ENCODE measurements around the gene CABS1.

CABS1 gene

GRCh38 chr4:70334681-70335080 lies at the start of gene CABS1:
Gene CABS1, plus strand, starts transcription at chr4:70334981. Its CDS starts 59 bp downstream, at chr4:70335040.
- DNase-seq (ENCODE audit: low spot score), result no peak

- DNase-seq (ENCODE audit: low spot score), result no peak
These were observed 46.1 kb upstream of the CABS1 start for GRCh38 chr4:70288651-70289050.

DNA sequence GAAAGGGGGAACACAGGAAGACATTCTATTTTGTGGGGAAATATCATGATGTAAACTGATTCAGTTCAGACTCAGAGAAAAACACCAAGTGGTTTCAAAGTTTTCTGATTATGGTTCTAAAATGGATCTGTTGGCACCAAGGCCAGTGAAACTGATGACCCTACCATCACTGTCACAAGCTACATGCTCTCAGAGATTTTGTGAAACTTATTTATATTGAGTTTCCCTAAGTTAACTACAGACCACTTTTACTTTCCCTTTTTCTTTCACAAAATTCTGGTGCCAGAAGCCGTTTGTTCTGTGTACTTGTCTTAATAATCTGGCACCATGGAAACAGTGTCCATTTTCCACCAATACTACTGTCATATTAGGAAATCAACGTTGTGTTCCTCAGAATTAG lies 43.4 kb upstream of the CABS1 start:
- no peak for DNase-seq (ENCODE audit: low spot score)

- no peak for DNase-seq (ENCODE audit: low spot score)
These were observed 37.2 kb upstream of the CABS1 start for GRCh38 chr4:70297576-70297975.

DNA sequence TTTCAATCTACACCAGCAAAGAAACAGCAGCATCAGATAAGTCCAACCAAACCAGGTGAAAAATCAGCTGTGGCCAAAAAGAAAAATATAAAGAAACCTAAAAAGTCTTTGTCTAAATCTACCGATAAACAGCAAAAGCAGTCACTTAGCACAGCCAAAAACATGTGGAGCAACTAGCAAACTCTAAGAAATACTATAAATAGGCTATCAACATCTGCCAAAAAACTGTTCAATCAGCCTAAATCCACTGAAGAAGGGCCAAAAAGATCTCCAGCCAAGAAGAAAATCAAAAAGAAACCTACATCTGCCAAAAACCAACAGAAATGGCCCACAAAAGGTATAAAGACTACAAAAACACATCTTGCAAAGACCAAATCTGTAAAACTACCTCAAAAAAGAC lies 36.7 kb upstream of the CABS1 start:
- DNase-seq (ENCODE audit: low spot score), result no peak

- DNase-seq (ENCODE audit: low spot score), result no peak
These were observed 35.1 kb upstream of the CABS1 start for GRCh38 chr4:70299643-70300042.

- DNase-seq (ENCODE audit: low spot score), result no peak
These were observed 34.6 kb upstream of the CABS1 start for GRCh38 chr4:70300215-70300614.

DNA sequence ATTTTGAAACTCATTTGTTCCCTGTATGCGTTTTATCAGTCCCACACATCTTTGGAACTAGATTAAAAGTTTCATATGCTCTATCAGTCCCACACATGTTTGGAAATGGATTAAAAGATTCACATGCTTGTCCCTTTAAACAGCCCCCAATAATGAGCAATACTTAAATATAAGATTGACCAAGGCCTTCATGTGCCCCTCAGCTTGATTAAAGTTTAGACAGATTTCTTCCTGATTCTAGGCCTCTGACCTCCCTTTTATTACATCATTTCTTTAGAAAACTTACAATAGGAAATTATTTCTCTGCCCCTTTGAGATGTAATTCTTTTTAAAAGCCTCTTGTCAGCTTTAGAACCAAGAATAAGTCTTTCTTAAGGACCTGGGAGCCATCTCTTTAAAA lies 31.7 kb upstream of the CABS1 start:
- DNase-seq (ENCODE audit: low spot score), result no peak

DNA sequence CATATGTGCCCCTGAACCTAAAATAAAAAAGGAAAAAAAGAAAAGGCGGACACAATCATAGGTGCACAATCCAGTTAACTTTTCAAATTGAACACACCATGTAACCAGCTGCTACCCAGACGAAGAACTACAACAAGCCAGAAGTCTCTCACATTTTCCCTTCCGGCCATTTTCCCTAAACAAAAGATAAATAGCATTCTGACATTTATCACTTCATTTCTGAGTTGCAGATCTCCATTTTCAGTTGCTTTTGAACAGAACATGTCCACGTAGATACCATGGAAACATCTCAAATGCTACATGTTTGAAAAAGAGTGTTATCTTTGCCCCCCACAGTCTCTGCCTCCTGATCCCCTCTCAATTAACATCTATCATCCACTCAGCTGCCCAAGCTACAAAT lies 29.2 kb upstream of the CABS1 start:
- no peak for DNase-seq (ENCODE audit: low spot score)

DNA sequence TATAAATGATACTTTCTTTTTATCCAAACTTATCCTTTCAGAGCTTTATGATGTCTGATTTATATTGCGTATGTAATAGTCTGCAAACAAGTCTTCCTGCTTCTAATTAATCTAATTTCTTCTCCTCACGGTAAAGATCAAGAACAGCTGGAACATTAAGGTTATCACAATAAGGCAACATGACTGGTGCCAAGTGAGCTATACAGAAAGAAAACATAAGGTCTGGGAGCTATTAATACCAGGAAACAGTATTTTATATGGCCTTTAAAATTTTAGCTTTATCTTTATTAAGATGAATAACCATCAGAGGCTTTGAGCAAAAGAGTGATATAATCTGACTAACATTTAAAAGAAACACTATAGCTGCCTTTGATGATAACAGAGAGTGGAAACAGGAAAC lies 28.7 kb upstream of the CABS1 start:
- DNase-seq (ENCODE audit: low spot score), result no peak

GRCh38 chr4:70313736-70314135 lies 21.0 kb upstream of the CABS1 start:
- no peak for DNase-seq (ENCODE audit: low spot score)

GRCh38 chr4:70315928-70316327 lies 18.9 kb upstream of the CABS1 start:
- DNase-seq (ENCODE audit: low spot score), result no peak

DNA sequence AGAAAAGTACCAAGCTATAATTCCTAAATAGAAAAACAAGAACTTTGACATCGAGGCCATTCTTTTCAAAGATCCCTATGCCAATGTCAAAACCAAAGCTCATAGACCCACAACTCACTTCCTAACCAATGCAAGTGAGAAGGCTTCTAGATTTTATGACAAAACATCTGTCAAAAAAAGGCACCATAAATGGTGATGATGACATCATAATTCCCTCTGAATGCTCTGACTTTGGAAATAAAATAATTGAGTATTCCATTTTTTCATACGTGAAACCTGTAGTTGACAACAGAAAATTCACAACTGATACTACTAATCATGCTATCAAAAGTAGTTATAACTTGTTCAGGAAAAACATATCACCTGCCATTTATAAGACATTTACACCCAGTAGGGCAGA lies 8.7 kb upstream of the CABS1 start:
- DNase-seq (ENCODE audit: low spot score), result no peak

GRCh38 chr4:70336043-70336442 lies 1.3 kb downstream of the CABS1 start:
- DNase-seq (ENCODE audit: low spot score), result no peak

DNA sequence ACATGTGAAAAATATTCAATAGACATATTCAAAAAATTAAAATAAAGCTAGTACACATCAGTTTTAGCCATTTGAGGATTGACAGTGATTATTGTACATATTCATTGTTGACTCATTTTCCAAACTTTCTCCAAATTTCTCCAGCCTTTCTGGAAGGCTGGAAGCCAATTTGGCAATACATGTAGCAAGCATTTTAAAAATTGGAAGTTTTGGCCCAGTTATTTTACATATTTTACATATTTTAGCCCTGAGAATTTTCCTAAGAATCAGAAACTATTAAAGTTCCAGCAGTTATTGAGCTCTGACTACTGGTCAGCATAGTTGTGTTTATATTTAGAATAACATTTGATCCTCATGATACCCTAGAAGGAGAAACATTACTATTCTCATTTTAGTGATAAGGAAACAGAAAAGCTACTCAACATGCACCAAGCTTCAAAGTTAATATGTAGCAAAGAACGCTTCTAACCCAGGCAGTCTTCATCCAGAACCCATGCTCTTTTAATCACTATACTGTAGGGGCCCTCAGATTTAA lies 3.2 kb downstream of the CABS1 start:
- DNase-seq (ENCODE audit: low spot score), result no peak

DNA sequence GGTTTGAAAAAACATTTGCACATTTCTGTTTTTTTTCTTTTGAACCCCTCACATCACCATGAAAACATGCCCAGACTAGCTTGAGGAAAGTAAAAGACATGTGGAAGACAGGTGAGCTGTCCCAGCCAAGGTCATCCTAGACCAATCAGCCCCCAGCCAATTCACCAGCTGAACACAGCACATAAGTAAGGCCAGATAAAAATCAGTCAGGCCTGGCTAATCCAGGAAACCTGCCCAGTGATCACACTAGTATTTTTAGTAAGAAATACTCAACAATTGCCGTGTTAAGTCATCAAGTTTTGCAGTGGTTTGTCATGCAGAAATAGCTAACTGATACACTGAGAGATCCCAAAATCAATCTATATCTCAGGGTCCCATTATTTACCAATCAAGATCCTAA lies 21.4 kb downstream of the CABS1 start:
- DNase-seq (ENCODE audit: low spot score), result no peak

- no peak for DNase-seq (ENCODE audit: low spot score)
These were observed 24.4 kb downstream of the CABS1 start for GRCh38 chr4:70359115-70359661.

- no peak for DNase-seq (ENCODE audit: low spot score)
These were observed 25.7 kb downstream of the CABS1 start, which contains the start of gene SMR3A for GRCh38 chr4:70360460-70360859. Gene SMR3A, plus strand, starts transcription at chr4:70360760. Its CDS starts 1,356 bp downstream, at chr4:70362116.

DNA sequence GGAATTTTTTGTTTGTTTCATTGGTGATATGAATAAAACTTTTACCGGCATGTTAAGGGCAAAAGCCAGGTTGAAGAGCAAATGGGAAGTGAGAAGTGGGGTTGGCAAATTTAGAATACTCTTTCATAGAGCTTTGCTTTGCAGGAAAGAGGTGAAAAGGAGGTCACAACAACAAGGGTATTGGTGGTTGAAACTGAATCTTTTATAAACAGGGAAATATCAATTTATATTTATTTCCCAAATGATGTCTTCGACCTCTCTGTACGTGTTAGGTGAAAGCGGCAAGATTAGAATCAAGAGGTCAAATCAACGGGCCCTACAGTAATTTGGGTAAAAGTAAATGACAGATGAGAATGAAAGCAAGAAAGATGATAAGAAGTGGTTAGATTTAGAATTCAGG lies 29.2 kb downstream of the CABS1 start:
- DNase-seq (ENCODE audit: low spot score), result no peak

GRCh38 chr4:70365479-70365878 lies 30.7 kb downstream of the CABS1 start:
- DNase-seq (ENCODE audit: low spot score), result no peak

GRCh38 chr4:70367813-70368212 lies 33.0 kb downstream of the CABS1 start:
- no peak for DNase-seq (ENCODE audit: low spot score)

DNA sequence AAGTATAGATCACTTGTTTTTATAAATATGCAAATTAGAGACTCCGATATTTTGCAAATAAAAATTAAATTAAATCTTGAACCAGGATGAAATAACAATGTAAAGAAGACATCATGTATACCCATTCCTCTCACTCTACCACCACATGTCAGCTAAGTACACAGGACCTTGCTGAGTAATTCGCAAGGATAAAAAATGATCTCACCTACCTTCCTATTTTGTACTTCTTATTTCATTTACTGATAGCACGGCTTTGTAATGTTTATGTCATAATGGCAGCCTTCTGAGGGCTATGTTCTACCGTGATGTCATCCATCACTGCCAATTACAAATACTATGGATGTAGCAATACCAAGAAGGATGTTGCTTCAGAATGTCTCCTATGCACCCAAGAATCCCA lies 37.2 kb downstream of the CABS1 start:
- no peak for DNase-seq (ENCODE audit: low spot score)

GRCh38 chr4:70372760-70373159 lies 38.0 kb downstream of the CABS1 start:
- no peak for DNase-seq (ENCODE audit: low spot score)

- no peak for DNase-seq (ENCODE audit: low spot score)
These were observed 45.8 kb downstream of the CABS1 start for GRCh38 chr4:70380578-70380977.

Data from CD4-positive, alpha-beta T cell treated with Interleukin-6 at 100 ng/mL for 8 hours (primary cell).